Measurements from ENCODE around the gene NCKAP5. TPM values are rescaled to one million over a fixed set of nuclear protein-coding genes. Genes with fewer than 3 reads are reported as not detected.

Gene NCKAP5
- total RNA-seq, 1 donor from 2014 or later: 2.7 TPM

DNA sequence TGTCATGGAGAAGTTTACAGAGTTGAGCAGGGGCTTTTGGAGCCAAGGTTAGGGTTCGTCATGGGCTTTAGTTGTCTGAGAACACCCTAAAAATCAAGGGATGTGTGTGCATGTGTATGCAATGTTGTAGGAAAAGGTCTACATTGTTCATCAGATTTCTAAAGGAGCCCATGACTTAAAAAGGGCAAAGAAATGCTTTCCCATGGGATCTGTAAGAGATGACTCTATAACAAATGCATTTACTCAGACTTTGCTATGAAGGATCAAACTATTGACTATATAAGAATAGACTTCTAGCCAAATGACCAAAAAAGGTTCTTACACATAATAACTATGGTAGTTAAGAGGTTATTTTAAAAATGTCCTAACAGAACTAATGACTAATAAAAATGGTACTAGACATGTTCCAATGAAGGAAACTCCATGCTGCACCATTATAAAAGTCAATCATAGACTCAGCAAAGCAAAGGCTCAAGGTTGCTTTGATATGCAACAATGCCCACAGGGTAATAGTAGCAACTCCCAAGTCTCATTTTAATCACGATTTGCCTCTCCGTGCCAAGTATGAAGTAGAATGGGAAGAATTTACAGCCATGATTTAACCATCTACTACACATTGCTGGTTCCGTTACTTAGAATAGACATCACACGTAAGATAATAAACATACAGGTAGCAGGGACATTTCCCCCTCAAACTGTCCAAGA is 158.5 kb downstream of the NCKAP5 start:
- H3K4me1 ChIP-seq (ENCODE audit: insufficient read depth, low read length): no peaks in the 10 kb centered on the region
- FAIRE-seq: no peak
- H3K4me2 ChIP-seq (ENCODE audit: low read length): no peak overlapping the region
- no peak overlapping the region for H3K9ac ChIP-seq (ENCODE audit: low read length)
- no peaks in the 10 kb centered on the region for H3K27me3 ChIP-seq (ENCODE audit: insufficient read depth, low read length)
- H3K9me3 Mint-ChIP-seq (ENCODE audit: unreplicated experiment): no peaks in the 10 kb centered on the region
- TF ChIP-seq, protein P1, sequence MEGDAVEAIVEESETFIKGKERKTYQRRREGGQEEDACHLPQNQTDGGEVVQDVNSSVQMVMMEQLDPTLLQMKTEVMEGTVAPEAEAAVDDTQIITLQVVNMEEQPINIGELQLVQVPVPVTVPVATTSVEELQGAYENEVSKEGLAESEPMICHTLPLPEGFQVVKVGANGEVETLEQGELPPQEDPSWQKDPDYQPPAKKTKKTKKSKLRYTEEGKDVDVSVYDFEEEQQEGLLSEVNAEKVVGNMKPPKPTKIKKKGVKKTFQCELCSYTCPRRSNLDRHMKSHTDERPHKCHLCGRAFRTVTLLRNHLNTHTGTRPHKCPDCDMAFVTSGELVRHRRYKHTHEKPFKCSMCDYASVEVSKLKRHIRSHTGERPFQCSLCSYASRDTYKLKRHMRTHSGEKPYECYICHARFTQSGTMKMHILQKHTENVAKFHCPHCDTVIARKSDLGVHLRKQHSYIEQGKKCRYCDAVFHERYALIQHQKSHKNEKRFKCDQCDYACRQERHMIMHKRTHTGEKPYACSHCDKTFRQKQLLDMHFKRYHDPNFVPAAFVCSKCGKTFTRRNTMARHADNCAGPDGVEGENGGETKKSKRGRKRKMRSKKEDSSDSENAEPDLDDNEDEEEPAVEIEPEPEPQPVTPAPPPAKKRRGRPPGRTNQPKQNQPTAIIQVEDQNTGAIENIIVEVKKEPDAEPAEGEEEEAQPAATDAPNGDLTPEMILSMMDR (IDR thresholded peaks at IDR 0.05; ENCODE audit: insufficient read depth, low read depth, low read length): no peak
- TF ChIP-seq EZH2 (IDR thresholded peaks at IDR 0.05; ENCODE audit: insufficient read depth, low read length): no peak
- no peak for DNase-seq (ENCODE audit: low read depth)
- no peak overlapping the region for H3K4me3 ChIP-seq (ENCODE audit: insufficient read depth, low read depth, low read length)
- no peak overlapping the region for H3K27ac Mint-ChIP-seq (ENCODE audit: unreplicated experiment)
- no peaks in the 10 kb centered on the region for H3K36me3 Mint-ChIP-seq (ENCODE audit: low read depth, unreplicated experiment)
- peaks cover 6% of the 10 kb centered on the region for H3K4me1 Mint-ChIP-seq (ENCODE audit: low read depth, unreplicated experiment)
- no peaks in the 10 kb centered on the region for H4K20me1 ChIP-seq (ENCODE audit: insufficient read depth, low read length)
- peaks cover 12% of the 10 kb centered on the region for H3K27me3 Mint-ChIP-seq (ENCODE audit: low read depth, unreplicated experiment)
- H3K9me3 ChIP-seq (ENCODE audit: insufficient read depth, low read depth, low read length): no peaks in the 10 kb centered on the region
- H3K79me2 ChIP-seq (ENCODE audit: insufficient read depth, low read length): no peaks in the 10 kb centered on the region
- no peak overlapping the region for H3K27ac ChIP-seq (ENCODE audit: low read depth, low read length)
- H2AFZ ChIP-seq (ENCODE audit: low read depth, low read length): no peak overlapping the region
- no peaks in the 10 kb centered on the region for H3K36me3 ChIP-seq (ENCODE audit: insufficient read depth, low read length)
- no peak overlapping the region for H3K4me3 Mint-ChIP-seq (ENCODE audit: unreplicated experiment)

DNA sequence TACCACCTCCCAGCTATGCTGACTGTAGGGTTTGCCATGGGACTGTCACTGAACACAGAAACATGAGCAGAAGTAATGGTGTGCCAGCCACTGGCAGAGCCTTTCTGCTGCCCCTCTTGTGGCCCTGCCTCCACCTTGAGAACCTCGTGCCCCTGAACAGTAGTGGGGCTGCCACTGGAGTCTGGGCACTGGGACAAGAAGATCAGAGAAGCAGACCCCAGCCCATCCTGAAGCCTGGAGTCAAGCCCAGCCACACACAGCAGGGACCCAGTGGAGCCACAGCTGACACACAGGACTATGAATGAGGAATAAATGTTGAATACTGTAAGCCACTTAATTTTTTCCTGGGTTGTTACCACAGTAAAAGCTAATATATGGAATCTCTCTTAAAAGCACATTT is 159.6 kb downstream of the NCKAP5 start:
- H4K20me1 ChIP-seq (ENCODE audit: insufficient read depth, low read length): no peaks in the 10 kb centered on the region
- H3K27me3 ChIP-seq (ENCODE audit: insufficient read depth, low read length): no peaks in the 10 kb centered on the region
- H3K9me3 ChIP-seq (ENCODE audit: insufficient read depth, low read depth, low read length): no peaks in the 10 kb centered on the region
- H3K27ac Mint-ChIP-seq (ENCODE audit: unreplicated experiment): no peak overlapping the region
- no peaks in the 10 kb centered on the region for H3K36me3 ChIP-seq (ENCODE audit: insufficient read depth, low read length)
- H3K36me3 Mint-ChIP-seq (ENCODE audit: low read depth, unreplicated experiment): no peaks in the 10 kb centered on the region
- TF ChIP-seq, protein P1 (IDR thresholded peaks at IDR 0.05; ENCODE audit: insufficient read depth, low read depth, low read length): no peak
- TF ChIP-seq EZH2 (IDR thresholded peaks at IDR 0.05; ENCODE audit: insufficient read depth, low read length): no peak
- no peak overlapping the region for H3K4me3 Mint-ChIP-seq (ENCODE audit: unreplicated experiment)
- H3K4me1 ChIP-seq (ENCODE audit: insufficient read depth, low read length): no peaks in the 10 kb centered on the region
- no peak overlapping the region for H3K9ac ChIP-seq (ENCODE audit: low read length)
- H3K4me2 ChIP-seq (ENCODE audit: low read length): no peak overlapping the region
- no peak overlapping the region for H3K27ac ChIP-seq (ENCODE audit: low read depth, low read length)
- H3K4me1 Mint-ChIP-seq (ENCODE audit: low read depth, unreplicated experiment): peaks cover 6% of the 10 kb centered on the region
- peaks cover 12% of the 10 kb centered on the region for H3K27me3 Mint-ChIP-seq (ENCODE audit: low read depth, unreplicated experiment)
- no peak overlapping the region for H3K4me3 ChIP-seq (ENCODE audit: insufficient read depth, low read depth, low read length)
- no peaks in the 10 kb centered on the region for H3K79me2 ChIP-seq (ENCODE audit: insufficient read depth, low read length)
- no peak overlapping the region for H2AFZ ChIP-seq (ENCODE audit: low read depth, low read length)
- no peak for DNase-seq (ENCODE audit: low read depth)
- no peaks in the 10 kb centered on the region for H3K9me3 Mint-ChIP-seq (ENCODE audit: unreplicated experiment)
- no peak for FAIRE-seq

DNA sequence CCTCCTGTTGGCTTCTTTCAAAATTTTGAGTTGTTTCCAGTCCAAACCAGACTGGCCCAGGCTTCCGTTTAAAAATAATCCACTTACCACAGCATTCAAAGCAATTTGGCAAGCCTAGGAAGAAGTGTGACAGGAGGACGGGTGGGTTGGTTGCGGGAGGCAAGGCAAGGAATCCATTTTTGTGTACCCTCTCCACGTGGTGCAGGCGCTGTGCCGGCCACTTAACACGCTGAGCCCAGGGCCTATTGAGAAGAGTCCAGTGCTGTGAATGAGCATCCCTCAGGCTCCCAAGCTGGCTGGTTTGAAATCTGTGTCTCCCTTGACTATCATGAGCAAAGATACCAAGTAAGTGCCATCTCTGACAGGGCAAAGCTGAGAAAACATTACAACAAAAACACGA is 160.9 kb downstream of the NCKAP5 start:
- Mint-ChIP-seq H3K4me3 (ENCODE audit: unreplicated experiment) (no peak overlapping the region), H3K27me3 (ENCODE audit: low read depth, unreplicated experiment) (peaks cover 12% of the 10 kb centered on the region), H3K9me3 (ENCODE audit: unreplicated experiment) (no peaks in the 10 kb centered on the region), H3K4me1 (ENCODE audit: low read depth, unreplicated experiment) (peaks cover 6% of the 10 kb centered on the region), H3K27ac (ENCODE audit: unreplicated experiment) (no peak overlapping the region), H3K36me3 (ENCODE audit: low read depth, unreplicated experiment) (no peaks in the 10 kb centered on the region)
- H3K4me2 ChIP-seq (ENCODE audit: low read length): no peak overlapping the region
- no peaks in the 10 kb centered on the region for H3K27me3 ChIP-seq (ENCODE audit: insufficient read depth, low read length)
- FAIRE-seq: no peak
- DNase-seq (ENCODE audit: low read depth): no peak
- no peaks in the 10 kb centered on the region for H3K4me1 ChIP-seq (ENCODE audit: insufficient read depth, low read length)
- no peak overlapping the region for H3K4me3 ChIP-seq (ENCODE audit: insufficient read depth, low read depth, low read length)
- H3K9me3 ChIP-seq (ENCODE audit: insufficient read depth, low read depth, low read length): no peaks in the 10 kb centered on the region
- H2AFZ ChIP-seq (ENCODE audit: low read depth, low read length): no peak overlapping the region
- no peaks in the 10 kb centered on the region for H3K79me2 ChIP-seq (ENCODE audit: insufficient read depth, low read length)
- no peaks in the 10 kb centered on the region for H3K36me3 ChIP-seq (ENCODE audit: insufficient read depth, low read length)
- no peaks in the 10 kb centered on the region for H4K20me1 ChIP-seq (ENCODE audit: insufficient read depth, low read length)
- no peak for TF ChIP-seq EZH2 (IDR thresholded peaks at IDR 0.05; ENCODE audit: insufficient read depth, low read length)
- TF ChIP-seq, protein P1 (IDR thresholded peaks at IDR 0.05; ENCODE audit: insufficient read depth, low read depth, low read length): no peak
- no peak overlapping the region for H3K27ac ChIP-seq (ENCODE audit: low read depth, low read length)
- no peak overlapping the region for H3K9ac ChIP-seq (ENCODE audit: low read length)
